Keratinocyte (primary cell): Measurements from ENCODE around the gene OR51V1.

Experiments used
- EZH2 ChIP-seq: IDR thresholded peaks from one replicate; pipeline ENCODE4 v1.6.1; 2012; ENCODE audit warnings: inconsistent platforms, mild to moderate bottlenecking, low read length, moderate library complexity
- TF ChIP-seq, protein P1 (sequence below), 3 experiments: IDR thresholded peaks in 1 of 3; conservative IDR thresholded peaks in 1 of 3; optimal IDR thresholded peaks in 1 of 3; 2 replicates in 2 of 3; 3 replicates in 1 of 3; pipeline versions ENCODE3 to v1.5.1; 2011; ENCODE audit warnings: low read length in 3 of 3, mild to moderate bottlenecking in 3 of 3, moderate library complexity in 2 of 3, control low read depth in 1 of 3, inconsistent platforms in 1 of 3; ENCODE audit not compliant: insufficient read depth in 2 of 3; ENCODE audit errors: extremely low read depth in 1 of 3

- no peak for TF ChIP-seq EZH2
- TF ChIP-seq, protein P1, sequence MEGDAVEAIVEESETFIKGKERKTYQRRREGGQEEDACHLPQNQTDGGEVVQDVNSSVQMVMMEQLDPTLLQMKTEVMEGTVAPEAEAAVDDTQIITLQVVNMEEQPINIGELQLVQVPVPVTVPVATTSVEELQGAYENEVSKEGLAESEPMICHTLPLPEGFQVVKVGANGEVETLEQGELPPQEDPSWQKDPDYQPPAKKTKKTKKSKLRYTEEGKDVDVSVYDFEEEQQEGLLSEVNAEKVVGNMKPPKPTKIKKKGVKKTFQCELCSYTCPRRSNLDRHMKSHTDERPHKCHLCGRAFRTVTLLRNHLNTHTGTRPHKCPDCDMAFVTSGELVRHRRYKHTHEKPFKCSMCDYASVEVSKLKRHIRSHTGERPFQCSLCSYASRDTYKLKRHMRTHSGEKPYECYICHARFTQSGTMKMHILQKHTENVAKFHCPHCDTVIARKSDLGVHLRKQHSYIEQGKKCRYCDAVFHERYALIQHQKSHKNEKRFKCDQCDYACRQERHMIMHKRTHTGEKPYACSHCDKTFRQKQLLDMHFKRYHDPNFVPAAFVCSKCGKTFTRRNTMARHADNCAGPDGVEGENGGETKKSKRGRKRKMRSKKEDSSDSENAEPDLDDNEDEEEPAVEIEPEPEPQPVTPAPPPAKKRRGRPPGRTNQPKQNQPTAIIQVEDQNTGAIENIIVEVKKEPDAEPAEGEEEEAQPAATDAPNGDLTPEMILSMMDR (optimal IDR thresholded peaks at IDR 0.05 in 1 of 3, IDR thresholded peaks at IDR 0.05 in 1 of 3, conservative IDR thresholded peaks at IDR 0.05 in 1 of 3; ENCODE audit: extremely low read depth in 1 of 3, insufficient read depth in 2 of 3, low read length in 3 of 3), result no peak
Measured at GRCh38 chr11:5171856-5172255, 28.6 kb downstream of the OR51V1 start.
